ENCODE results near the gene DBN1.
"Not testable (repeated sequence)": the region's sequence is repeated elsewhere in the genome, so short reads cannot be mapped to it uniquely, and the experiment has no call there.

The DBN1 gene

DNA sequence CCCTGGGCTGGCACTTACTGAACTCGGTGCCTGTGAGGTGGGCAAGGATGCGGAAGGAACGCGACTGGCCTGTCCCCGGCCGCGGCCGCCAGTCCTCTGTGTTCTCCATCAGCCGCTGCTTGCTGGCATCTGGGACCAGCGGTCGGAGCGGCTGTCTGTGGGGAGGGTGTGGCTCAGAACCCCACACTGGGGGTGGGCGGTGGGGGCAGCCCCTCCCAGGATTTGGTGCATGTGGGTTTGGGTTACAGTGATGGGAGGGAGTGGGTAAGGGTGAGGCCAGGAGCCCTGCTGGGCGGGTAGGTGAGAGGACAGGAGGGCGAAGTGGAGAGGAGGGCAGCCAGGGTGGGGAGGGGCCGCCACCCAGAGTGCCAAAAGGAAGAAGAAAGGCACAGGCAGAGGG is 17.6 kb upstream of the DBN1 start:
- no peak for DNase-seq (ENCODE audit: low read depth)

DNA sequence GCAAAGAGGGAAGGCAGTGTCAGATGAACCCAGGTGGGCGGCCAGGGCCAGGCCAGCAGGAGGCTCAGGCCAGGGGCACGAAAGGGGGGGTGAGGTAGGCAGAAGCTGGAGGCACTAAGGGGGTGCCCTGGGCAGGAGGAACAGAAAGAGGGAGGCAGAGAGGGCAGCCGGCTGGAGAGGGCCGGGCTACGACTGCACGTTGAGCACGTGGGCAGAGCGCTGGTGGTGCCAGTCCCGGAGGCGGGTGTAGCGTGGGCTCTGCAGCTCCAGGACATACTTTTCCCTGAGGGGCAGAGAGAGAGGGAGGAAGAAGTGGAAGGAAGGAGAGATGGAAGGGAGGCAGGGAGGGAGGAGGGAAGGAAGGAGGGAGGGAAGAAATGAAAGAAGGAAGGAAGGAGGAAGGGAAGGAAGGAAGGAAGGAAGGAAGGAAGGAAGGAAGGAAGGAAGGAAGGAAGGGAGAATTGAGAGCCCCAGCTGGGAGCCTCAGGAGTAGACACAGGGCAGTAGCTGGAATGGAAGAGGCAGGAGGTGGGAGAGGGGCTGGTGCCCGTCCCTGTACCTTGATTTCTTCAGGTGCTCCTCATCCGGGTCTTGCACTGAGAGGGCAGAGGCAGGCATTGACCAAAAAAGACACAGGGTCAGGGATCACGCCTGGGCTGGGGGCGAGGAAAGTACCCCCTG is 17.0 kb upstream of the DBN1 start:
- no peak for DNase-seq (ENCODE audit: low read depth)

DNA sequence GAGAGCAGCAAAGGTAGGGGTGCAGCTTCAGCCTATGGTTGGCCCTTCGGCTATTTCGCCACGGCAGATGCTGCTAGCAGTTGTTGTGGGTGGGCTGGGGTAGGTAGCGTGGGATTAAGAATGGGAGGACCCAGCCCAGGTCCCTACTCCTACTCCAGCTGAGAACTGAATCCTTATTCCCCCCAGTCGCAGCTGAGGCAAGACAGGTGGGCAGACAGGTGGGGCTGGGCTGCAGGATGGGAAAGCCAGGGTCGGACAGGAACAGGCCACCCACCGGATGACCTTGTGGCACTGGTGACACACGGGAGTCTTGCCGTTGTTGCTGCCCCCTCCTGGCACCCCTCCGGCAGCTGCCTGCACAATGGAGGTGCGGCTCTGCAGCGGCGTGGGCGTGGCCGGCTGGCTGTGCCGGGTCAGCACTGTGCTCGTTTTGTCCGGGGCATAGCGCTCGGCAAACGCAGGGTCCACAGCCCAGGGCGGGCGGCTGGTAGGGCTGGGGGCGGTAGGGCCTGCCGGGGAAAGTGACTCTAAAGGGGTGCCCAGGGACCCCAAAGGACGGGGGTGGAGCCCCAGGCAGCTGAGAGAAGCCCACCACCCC is 15.8 kb upstream of the DBN1 start:
- DNase-seq (ENCODE audit: low read depth), result no peak

DNA sequence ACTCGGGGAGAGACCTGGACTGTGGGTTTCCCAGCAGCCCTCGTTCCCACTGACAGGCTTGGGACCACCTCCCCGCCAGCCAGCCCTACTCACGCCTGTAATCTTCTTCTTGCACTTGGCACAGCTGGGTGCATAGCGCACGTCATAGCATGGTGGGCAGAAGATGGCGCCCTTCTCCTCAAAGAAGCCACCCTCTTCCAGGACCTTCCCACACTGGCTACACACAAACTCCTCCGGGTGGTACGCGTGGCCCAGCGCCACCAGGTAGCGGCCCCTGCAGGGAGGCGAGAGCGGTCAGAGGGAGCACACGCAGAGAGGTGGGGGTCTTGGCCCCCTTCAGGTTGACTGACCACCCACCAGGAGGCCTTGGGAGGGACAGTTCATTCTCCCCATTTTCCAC is 14.5 kb upstream of the DBN1 start:
- no peak for DNase-seq (ENCODE audit: low read depth)

DNA sequence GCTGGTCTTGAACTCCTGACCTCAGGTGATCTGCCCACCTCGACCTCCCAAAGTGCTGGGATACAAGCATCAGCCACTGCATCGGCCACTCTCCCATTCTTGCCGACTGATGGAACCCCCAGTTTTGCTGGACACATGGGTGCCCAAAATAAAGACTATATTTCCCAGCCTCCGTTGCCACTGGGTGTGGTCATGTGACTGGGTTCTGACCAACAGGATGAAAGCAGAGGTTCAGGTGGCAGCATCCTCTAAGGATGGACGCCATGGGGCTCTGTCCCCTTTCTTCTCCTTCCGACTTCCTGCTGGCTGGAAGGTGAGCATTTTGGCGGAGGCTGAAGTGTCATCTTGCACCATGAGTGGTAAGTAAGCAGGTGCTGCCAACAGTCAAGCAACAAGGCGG is 13.7 kb upstream of the DBN1 start:
- no peak for DNase-seq (ENCODE audit: low read depth)

DNA sequence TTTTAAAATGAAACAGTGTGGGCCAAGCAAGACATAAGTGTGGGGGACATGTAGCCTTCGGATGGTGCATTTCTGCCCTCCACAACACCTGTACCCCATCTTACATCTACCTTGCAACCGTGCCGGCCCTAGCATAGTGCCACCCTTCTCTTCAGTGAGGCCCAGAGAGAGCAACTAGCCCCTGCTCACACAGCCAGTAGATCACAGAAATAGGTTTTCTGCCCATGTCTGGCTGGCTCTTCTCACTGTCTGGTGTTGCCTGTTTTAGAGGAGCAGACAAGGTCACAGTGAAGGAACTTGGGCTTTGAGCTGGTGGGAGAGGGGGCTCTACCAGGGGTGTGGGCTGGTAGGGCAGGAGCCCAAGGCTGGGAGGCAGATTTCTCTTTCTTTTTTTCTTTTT is 12.8 kb upstream of the DBN1 start:
- no peak for DNase-seq (ENCODE audit: low read depth)

DNA sequence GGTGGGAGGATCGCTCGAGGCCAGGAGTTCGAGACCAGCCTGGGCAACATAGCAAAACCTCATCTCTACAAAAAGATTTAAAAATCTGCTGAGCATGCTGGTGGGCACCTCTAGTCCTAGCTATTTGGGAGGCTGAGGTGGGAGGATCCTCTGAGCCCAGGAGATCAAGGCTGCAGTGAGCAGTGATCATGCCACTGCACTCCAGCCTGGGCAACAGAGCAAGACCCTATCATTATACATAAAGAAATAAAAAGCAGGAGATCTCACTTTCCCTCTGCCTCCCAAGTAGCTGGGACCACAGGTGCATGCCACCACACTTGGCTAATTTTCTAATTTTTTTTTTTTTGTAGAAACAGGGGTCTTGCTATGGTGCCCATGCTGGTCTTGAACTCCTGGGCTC is 12.3 kb upstream of the DBN1 start:
- not testable (repeated sequence) for DNase-seq (ENCODE audit: low read depth)

DNA sequence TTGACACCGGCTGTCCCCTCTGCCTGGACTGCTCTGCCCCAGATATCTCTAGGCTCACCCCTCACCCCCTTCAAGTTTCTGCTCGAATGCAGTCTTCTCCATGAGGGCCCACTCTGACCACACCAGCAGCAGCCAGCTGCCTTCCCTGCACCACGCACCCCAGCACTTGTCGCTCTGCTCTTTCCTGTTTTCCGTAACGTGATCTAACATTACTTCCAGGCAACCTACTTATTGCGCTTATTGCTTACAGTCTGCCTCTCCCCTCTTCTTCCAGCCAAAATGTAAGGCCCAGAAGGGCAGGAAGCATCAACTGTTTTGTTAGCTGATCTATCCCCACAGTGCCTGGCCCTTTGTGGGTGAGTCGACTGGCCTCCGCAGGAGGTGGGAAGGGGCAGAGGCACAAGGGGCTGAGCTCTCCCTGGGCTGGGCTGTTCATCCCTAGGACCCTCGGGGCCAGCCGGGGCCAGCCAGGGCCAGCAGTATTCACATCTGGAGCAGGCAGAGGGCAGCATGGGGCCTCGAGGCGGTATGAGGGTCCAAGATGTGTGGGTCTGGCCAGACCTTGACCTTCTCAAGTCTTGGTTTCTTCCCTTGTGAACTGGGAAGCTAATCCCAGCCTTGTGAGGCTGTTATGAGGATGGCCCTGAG is 11.6 kb upstream of the DBN1 start:
- no peak for DNase-seq (ENCODE audit: low read depth)

DNA sequence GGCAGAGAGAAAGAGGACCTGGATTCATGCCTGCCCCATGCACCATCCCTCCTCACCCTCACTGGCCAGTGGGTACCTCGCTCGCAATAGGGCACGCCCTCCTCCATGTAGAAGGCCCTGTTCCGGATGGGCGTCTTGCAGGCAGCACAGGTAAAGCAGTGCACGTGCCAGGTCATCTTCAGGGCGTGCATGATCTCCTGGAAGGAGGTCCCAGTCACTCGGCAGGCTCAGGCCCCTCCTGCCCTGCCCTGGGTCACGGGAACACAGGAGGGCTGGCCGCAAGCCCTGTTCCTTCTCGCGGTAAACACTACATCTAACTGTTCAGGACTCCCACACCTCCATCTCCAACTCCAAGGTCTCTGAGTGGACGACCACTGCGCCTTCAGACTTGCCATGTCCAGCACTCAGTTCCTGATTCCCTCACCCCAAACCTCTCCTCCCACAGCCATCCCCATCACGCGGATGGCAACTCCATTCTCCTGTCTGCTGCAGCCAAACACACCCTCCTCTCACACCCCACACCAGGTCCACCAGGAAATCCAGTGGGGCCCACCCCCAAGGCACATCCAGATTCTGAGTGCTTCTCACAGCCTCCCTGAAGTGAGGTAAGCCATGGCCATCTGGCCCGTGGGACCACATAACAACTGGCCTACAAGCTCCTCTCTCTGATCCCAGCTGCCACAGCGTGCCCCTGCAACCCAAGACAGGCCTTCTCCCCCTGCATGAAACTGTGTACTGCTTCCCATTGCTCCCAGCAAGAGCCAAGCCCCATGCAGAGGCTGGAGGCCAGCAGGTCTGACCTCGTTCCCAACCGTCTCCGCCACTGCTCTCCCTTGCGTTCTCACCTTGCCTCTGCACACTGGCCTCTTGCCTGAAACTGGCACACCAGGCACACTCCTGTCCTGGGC is 10.8 kb upstream of the DBN1 start:
- no peak for DNase-seq (ENCODE audit: low read depth)

DNA sequence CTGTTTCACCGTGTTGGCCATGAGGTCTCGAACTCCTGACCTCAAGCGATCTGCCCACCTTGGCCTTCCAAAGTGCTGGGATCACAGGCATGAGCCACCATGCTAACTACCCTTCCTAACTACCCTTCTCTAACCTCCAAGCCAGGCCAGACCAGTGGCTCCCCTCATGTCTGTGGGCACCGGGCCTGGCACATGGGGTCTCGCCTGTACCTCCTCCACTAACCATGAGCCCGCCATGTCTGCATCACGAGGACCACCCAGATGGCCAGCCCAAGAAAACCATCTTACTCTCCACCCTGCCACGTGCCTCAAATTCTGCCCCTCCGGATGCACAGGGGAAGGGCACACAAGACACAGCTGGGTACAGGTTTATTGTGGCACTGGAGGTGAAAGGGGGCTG is 9.6 kb upstream of the DBN1 start:
- DNase-seq (ENCODE audit: low read depth), result no peak

DNA sequence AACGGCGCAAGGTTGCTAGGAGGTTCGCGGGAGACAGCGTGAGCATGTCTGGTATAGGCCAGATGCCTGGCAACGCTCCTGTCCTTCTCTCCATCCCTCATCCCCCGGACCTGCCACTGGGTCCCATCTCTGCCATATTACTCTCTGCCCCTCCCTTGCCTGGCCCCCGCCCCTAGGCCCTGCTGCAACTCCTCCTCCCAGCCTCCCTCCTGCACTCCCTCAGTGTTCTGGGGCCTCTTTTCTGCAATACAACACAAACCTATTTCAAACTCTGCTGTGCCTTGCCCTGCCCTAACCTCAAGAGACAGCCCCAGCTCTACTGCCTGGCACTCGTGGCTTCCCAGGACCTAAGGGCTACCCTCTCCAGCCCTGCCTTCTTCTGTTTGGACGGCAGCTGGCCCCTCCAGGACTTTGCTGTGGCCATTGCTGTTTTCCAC is 8.9 kb upstream of the DBN1 start:
- no peak for DNase-seq (ENCODE audit: low read depth)

DNA sequence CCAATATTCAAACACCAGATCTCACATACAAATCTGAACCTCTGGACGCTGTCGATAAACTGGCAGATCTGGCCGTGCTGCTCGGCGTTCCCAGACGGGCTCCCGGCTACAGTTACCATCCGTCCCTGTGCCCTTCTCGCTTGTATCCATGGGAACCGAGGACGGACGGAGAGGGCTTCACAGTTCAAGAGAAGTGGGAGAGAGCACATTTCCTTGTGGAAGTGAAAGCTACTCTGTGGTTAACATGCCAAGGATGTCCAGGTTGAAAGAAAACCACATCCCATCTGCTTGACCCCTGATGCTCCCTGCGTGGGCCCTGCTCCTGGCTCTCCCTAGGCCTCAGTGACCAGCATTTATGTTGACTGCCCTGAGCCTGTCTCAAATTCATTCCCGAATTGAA is 6.3 kb upstream of the DBN1 start:
- DNase-seq (ENCODE audit: low read depth), result no peak

DNA sequence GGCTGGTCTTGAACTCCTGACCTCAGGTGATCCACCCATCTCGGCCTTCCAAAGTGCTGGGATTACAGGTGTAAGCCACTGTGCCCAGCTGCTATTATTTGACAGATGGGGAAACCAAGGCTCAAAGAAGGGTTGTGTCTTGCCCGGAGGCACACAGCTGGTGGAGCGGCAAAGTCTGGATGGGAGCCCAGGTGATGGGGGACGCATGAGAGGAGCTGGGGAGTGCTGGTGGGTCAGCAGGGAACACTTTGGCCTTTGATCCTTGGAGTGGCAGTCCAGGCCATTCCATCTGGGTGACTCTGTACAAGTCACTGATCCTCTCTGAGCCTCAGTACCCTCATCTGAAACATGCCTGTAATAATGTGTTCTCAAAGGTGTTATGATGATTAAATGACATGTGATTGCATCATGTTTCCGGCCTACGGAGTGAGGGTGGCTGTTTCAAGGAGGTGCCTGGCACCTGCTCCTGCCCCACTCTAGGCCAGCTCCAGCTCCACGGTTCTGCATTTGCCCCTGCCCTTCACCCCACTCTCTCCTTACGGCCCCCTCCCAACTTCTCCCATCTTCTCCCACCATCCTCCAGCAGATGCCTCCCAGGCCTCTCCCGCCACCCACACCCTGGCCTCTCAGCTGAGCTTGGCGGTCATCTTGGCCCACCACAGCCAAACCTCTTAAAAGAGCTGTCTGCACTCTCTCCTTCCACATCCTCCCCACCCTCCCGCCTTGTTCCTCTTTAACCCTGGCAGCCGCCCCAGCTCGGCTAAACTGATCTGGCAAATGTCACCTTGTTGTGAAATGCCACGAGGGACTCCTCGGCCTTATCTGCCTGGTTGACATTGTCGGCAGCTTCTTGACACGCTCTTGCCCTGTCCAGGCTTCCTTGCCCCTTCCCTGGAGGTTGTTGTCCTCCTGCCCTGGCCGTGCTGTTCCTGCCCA is 5.5 kb upstream of the DBN1 start:
- no peak for DNase-seq (ENCODE audit: low read depth)

DNA sequence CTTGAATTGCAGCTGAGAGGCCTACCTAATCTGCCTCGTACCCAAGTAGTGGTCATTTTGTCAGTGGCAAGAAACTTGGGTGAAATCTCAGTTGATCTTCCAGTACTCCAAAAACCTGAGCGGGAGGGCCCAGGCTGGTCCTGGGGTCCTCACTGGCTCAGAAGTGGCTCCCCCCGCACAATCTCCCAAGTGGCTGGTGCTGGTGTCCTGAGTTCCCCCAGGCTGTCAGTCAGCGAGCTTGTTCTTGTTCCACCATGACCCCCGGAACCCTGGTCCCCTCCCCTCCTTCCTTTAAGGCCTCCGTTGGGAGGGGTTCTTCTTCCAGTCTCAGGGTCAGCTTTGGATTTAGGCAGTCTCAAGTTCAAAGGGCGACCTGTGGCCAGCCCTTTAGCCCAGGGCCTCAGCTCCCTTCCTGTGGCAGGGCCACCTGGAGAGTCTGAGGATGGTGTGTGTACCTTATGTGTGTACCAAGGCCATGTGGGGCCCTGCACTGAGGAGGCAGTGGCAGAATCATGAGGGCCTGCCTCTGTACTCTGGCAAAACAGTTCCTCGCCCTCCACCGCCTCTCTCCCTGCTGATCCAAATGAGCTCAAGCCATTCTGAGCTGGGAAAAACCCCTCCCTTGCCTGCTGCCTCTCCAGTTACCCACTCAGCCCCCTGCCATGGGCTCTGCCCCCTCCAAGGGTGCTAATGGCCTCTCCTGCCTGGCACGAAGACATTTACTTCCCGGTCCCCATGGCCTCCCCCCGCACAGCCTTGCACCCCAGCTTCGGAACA is 4.5 kb upstream of the DBN1 start:
- no peak for DNase-seq (ENCODE audit: low read depth)

DNA sequence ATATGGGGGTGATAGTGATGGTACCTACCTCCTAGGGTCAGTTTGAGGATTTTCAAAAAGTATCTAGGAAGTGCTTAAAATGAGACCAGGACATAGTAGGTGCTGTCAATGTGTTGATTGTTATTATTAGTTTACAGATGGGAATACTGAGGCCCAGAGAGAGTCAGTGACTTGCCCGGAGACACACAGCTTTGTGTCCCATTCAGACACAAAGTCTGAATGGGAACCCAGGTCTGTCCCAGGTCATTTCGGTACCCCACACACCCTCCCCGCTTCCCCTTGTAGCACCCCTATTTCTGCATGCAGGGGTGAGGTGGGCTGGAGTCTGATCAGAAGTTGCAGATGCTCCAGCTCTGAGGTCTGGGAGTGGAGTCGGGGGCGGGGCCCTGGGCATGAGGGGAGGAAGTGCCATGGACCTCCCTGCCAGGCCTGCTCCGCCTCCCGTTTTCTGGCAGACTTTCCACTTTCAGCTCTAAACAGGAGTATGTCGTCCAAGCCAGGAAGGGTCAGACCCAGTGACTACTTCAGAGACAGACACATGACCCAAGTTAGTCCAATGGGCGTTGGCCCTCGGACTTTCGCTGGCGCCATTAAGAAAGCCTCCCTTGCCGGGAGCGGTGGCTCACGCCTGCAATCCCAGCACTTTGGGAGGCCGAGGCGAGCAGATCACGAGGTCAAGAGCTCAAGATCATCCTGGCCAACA is 3.2 kb upstream of the DBN1 start:
- DNase-seq (ENCODE audit: low read depth), result no peak

DNA sequence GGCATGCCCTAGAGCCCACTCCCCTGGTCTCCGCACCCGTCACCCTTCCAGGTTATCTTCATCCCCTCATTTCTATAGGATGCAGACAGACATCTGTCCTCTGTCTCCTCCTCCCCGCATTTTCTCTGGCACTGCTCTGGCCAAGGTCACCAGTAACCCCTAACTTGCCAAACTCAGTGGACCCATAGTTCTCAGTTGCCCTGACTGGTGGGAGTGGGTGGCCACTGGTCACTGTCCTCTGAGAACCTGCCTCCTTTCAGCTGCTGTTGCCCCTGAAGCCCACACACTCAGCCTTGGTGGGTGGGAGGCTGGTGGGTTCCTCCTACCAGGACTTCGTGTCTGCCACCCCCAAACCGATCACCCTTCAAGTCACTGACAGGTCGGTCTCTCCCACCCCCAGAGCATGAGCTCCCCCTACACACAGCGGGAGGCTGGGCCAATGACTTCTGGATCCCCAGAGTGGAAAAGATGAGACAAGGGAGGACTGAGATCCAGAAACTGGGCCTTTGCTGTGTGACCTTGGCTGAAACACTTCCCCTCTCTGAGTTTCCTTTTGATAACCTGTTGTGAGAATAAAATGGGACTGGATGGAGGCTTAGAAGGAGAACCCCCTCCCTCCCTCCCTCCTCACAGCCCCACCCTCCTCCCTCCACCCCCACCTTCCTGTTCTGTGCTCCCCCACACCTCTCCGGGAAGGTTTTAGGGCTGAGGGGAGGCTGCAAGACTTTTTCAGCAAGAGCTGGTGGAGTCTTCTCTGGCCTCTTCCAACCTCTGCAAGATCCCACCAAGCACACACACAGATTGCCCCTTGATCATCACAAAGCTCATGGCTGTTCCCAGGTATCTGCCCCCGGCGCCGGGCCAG is 2.4 kb upstream of the DBN1 start:
- no peak for DNase-seq (ENCODE audit: low read depth)

DNA sequence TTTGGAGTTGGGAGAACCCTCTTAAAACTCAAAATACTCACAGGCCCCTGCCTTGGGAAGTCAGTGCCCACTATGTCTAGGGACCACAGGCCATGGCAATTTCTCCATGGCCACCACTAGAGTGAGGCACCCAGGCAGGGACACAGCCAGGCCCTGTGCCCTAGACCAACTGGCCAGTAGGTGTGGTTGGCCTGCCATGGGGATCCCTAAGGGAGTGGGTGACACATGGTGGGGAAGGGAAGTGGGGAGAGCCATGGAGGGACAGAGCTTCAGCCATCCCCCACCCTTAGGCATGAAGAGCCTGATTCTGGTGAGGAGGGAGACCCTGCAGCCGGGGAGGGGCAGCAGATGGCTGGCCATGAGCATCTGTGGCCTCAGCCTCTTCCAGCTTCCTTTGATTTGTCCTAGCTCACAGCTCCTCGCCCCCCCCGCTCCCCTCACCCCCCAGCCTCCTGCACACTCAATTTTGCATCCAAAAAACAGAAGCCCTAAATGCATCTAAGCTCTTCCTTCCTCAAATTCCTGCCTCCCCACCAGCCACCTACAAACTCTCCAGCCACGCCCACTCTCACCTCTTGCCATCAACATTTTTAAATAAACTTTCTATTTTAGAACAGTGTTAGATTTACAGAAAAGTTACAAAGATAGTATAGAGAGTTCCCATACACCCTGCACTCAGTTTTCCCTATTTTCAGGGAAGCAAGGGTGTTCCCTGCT is 1.6 kb upstream of the DBN1 start:
- DNase-seq (ENCODE audit: low read depth), result no peak

DNA sequence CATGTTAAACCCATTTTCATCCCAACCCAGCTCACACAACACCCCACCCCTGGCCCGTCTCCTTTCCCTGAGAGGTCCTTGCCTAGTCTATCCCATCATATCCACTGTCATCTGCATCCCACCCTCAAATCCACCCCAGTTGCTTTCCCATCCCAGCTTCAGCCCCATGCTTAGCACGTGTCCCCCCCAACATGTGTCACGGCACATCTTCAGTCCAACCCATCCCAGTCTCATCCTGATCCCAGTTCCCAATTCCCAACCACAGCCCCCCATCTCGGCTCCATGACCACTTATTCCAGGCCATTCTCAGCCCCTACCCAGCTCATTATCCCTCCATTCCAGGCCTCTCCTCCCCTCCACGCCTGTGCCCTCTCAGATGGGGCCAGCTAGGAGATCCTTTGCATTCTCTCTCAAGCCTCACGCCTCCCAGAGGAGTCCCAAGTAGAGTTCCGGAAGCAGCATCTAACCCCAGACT is 605 bp upstream of the DBN1 start:
- no peak for DNase-seq (ENCODE audit: low read depth)
